SH-SY5Y (cell line): ENCODE measurements around the gene ADAMTS3.

Experiments
- GATA2 ChIP-seq: IDR thresholded peaks from 2 replicates; pipeline ENCODE4 v1.6.1; 2011; ENCODE audit warnings: mild to moderate bottlenecking, low read depth, low read length
- GATA3 ChIP-seq: IDR thresholded peaks from 2 replicates; pipeline ENCODE4 v1.6.1; 2011; ENCODE audit warnings: low read depth, mild to moderate bottlenecking, low read length, moderate library complexity

Gene ADAMTS3

DNA sequence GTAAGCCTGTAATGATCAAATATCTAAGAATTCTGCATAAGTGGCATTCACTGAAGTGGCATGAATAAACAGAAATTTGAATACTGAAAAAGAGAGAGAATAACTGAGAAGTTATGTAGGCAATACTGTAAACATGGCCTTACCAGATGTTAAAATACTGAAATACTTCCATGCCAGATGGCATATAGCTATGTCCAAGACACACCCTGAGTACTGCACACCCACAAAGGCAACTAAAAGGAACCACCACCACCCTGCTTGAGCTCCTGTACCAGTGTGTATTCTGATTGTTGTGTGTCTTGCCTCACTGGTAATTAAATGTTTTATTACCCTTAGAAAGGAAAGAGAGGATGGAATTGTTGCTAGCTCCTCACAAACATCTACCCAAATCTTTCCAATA is 192.1 kb downstream of the ADAMTS3 start:
- TF ChIP-seq GATA3: no peak
- no peak for TF ChIP-seq GATA2

DNA sequence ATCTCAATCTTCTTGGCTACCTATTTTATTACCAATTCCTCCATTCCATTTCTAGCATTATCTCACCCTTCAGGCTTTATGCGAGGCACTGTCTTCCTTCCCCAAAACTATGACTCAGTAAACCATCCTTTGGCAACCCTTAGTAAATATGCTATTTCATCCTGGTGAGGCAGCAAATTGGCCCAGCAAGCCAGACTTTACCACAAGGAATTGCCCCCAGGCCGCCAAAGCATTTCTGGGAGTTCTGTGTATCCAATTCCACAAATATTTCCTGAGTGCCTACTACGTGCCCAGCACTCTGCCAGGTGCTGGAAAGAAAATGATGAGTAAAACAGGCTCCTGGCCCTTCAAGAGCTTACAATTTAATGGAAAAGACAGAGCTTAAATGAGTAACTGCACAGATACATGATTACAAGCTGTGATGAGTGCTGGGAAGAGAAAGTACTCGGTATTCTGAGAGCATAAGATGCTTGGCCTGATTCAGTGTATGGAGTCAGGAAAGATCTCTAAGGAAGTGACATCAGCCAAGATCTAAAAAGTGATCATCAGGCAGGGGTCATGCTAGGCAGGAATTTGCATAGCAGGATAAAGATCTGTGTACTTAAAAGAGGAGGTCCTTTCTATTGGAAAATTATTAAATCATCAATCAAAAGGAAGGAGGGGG is 193.8 kb downstream of the ADAMTS3 start:
- no peak for TF ChIP-seq GATA2
- no peak for TF ChIP-seq GATA3

DNA sequence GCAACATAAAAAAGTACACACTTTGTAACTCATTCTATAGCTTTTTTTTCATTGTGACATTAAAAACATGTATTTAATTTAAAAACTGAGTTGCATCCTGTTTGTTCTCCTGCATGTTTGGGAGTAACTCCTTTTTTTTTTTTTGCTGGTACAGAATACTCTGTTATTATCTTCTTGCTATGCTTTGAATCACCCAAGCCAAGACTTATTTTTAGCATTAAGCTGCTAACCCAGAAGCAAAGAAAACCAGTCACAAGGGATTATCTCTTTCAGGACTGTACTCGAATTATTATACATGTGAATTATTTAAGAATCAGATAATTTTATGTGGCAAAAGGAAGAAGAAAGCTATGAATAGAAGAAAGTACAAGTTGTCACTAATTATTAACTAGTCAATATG is 194.9 kb downstream of the ADAMTS3 start:
- TF ChIP-seq GATA2 (no peak), GATA3 (no peak)

DNA sequence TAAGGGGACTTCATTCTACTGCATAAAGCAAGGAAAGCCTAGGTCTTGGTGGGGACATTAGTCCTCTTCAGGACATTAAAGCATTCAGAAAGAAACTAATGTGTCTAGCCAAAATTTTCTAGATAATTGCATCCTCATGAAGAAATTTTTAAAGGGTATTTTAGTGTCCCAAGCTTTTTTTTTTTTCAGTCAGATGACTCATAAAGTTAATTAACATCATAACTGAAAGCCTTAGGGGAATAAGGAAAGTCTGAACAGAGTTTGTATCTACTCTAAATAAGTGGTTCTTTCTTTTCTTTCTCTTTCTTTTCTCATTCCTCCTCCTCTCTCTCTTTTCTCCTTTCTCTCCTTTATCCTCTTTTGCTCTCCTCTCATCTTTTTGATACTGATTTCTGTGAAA is 202.4 kb downstream of the ADAMTS3 start:
- TF ChIP-seq GATA3: no peak
- TF ChIP-seq GATA2: no peak

DNA sequence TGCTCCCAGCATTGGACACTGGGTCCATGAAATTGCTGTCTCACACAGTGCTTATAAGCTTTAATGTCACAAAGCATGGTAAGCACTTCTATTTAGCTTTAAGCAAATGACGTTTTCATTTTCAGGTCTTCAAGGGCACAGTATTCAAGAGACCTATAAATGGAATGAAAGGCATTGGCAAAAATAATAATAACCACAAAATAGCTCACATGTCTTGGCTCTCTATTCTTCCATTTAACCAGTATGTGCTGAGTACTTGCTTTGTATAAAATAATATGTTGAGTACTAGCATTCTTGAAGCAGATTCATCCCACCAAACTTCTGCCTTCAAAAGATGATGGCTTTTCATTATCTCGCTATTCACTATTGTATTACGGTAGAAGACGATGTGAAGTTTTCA is 203.0 kb downstream of the ADAMTS3 start:
- TF ChIP-seq GATA2 (no peak), GATA3 (no peak)

DNA sequence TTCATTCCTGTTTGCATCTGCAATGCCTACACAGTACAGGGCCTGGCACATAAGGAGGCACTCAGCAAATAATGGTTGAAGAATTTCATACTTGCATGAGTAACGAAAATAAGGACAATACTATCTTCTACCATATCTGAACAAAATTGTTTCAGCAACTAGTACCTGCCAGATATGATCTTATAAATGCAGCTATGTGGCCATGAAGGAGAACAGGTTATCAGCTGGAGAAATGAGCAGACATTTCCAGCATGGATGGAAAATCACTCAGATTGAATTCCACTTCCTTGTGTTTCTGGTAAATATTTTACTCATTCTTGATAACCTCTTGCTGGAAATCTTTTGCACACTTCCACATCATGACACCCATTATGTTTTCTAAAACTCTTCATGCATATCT is 204.0 kb downstream of the ADAMTS3 start:
- TF ChIP-seq GATA2: no peak
- TF ChIP-seq GATA3: no peak

DNA sequence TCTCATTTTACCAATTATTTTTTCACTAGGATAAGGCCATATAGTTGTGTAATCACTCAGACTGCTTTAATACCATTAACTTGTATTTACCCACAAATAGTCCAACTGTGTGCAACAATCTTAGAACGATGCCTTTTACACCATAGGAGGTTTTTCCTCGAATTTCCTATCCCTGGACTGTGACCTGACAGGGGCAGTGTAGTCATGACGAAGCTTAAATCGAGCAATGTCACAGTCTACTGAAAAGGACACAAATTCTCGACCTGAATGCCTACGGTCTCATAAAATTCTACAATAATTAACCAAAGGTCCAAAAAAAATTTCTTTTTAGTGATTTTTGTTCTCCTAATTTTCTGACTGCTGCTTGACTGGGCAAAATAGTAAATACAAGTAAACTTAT is 208.9 kb downstream of the ADAMTS3 start:
- TF ChIP-seq GATA3 (no peak), GATA2 (no peak)

DNA sequence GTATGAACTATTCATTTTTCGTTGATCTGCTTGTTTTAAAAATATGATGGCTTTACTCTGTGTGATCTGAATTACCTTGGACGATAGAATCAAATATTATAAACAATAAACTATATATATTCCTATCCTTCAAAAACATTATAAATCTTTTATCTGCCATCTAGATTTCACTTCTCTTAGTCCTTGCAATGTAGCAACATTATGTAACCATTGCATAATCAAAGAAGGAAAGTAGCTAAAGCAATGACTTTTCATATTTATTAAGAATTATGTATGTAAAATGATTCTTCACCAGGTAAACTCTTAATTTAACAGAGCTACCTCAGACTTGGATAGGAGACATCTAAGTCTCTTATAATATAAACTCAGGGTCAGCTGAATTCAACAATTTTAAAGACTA is 210.5 kb downstream of the ADAMTS3 start:
- TF ChIP-seq GATA3: no peak
- TF ChIP-seq GATA2: no peak

DNA sequence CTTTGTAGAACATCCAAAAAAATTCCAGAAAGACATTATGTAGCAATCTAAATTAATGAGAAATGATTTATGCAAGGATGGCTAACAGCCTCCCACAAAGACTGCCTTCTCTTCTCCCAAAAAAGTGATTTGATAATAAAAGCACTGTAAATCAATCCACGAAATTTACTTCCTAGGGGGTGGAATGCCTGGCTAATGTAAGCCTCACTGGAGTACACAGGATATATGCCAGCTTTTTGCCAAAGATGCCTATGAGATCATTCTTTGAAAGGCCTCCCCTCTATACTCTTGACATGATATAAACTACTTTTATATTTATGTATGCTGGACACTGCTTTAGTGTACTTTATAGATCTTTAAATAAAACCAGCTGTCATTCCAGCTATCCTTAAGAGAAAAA is 211.1 kb downstream of the ADAMTS3 start:
- no peak for TF ChIP-seq GATA3
- no peak for TF ChIP-seq GATA2

DNA sequence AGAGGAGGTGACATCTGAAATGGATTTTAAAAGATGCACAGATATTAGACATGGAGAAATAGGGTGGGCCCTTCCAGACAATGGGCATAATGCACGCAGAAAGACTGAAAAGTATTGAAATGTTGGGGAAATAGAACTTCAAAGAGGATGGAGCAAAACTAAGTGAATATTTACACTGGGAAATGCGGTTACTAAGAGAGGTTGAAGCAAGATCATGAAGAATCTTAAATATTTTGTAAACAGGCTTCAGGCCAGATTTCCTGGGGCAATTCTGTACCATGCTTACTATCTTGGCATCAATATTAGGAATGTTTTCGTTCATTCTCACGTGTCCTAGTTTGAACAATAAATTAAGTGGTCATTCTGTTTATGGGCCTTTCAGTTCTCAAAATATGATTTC is 216.3 kb downstream of the ADAMTS3 start:
- TF ChIP-seq GATA2 (no peak), GATA3 (no peak)

DNA sequence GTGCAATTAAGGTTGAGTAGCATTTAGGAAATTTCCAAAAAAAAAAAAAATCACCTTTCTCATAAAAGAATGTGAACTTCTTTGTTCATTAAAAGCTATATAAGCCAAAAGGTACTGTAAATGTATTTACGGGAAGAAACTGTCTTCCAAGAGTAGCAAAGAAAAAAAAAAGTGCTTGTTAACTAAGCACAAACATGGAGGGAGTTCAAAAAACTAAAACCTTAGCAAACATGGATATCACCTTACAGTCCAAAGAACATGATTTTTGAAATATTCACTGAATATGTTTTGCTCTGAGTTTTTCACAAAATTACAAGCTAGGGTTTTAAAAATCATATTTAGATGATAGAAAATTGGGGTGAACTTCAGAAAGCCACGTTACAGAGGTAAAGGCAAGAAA is 217.5 kb downstream of the ADAMTS3 start:
- TF ChIP-seq GATA2 (no peak), GATA3 (no peak)

DNA sequence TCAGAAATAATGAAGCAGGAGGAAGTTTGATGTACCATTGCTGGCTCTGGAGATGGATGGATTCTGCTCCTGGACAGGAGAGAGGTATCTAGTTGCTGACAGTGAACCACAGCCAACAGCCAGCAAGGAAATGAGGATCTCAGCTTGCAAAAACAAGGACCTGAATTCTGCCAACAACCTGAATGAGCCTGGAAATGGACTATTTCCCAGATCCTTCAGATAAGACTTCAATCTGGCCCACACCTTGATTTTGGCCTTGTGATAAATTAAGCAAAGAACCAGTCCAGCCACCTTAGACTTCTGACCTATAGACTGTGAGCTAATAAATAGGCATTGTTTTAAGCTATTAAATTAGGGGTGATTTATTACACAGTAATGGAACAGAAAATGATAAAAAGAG is 220.3 kb downstream of the ADAMTS3 start:
- TF ChIP-seq GATA2 (no peak), GATA3 (no peak)

DNA sequence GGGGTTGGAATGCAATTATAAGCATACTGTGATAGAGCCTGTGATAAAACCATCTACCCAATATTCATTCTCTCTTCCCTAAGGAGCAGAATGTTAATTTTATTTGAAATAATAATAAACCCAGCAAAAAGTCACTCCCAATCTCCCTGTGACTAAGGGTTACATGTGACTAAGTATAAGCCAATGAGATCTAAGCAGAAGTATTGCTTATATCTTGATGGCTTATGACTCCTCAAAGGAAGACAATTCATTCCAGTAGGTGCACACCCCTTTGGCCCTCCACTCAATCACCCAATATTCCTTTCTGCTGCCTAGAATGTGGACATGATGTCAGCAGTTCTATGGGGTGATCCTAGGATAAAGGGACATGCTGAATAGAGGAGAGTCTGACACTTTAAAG is 224.6 kb downstream of the ADAMTS3 start:
- no peak for TF ChIP-seq GATA2
- TF ChIP-seq GATA3: no peak

DNA sequence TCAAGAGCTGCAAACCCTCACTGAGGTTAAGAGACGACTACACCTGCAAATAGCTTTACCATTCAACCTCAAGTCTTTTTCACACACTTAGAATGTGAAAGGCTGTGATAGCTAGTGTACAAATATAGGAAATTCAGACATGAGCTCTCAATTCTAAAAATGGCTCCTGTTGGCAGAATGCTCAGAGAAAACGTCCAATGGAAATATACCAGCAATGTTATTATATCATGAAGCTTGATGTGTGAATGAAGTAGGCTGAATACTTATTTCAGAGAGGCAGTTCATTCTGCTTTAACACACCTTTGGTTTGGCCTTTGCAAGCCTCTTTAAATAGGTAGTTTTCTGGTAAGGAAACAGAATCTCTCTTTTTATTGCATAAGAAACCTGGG is 227.6 kb downstream of the ADAMTS3 start:
- TF ChIP-seq GATA3: no peak

DNA sequence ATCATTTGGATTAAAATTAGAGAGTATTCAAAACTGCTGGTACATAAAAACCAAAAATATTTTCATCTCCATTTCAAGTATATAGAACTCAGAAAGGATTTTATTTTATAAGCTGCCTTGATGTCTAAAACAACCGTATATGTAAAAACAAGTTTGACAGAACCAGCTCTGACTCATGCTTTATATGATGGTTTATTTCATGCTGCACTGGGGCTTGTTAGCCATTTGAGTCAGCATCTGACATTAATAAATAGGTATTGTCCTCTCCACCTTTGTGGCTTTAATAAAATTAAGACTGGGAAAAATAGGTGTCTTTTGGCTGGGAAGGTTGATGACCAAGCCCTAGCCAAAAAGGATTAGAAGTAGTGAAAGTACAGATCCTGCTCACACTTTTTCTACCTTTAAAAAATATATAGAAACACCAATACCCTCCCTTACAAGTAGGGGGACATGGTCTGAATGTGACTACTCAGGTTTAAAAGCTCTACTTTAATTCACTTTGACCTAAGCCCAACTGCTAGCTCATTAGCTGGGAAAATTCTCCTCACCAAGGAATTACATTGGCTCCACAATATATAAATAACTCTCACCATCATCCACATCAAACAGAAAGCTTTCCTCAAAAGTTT is 228.1 kb downstream of the ADAMTS3 start:
- TF ChIP-seq GATA3 (no peak), GATA2 (no peak)

DNA sequence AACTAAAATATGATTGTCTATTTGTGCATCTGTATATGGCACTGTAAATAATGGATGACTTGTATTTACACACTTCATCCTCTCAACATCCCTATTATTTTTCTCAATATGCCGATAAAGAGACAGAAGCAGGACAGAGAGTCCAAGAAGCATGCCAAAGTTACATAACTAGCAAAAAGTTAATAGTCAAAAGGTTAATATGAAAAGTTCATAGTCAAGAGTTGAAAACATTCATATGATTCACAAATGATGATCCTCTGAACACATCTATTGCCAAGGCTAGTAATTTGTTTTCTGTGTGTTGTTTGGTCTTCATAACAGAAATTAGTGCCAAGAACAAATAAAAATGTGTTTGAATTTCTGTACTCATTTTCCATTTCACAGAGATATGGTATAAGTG is 231.0 kb downstream of the ADAMTS3 start:
- no peak for TF ChIP-seq GATA2
- TF ChIP-seq GATA3: no peak

DNA sequence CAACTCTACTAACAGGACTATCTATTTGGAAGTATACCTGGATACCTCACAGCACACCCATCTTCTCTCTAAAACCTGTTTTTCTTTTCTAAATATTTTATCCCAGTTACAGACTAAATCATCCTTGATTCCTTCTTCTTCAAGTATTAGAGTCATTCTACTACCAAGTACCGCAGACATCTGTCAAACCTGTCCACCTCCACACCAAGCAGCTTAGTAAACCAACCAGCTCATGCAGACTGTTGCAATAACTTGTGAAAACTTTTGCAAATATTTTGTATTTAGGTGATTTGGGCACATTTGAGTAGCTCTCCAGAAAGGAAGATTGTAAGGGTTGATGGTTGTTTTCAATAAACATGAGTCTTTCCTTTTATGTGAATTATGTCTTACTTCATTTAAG is 238.6 kb downstream of the ADAMTS3 start:
- TF ChIP-seq GATA2 (no peak), GATA3 (no peak)
